Measurements from ENCODE around the gene SLC25A48. TPM values are rescaled to one million over a fixed set of nuclear protein-coding genes. Genes with fewer than 3 reads are reported as not detected.

The SLC25A48 gene
- total and polyA plus RNA-seq, 2 donors (not counting 1 experiment from before 2014, with no cell fraction given) = not detected

DNA sequence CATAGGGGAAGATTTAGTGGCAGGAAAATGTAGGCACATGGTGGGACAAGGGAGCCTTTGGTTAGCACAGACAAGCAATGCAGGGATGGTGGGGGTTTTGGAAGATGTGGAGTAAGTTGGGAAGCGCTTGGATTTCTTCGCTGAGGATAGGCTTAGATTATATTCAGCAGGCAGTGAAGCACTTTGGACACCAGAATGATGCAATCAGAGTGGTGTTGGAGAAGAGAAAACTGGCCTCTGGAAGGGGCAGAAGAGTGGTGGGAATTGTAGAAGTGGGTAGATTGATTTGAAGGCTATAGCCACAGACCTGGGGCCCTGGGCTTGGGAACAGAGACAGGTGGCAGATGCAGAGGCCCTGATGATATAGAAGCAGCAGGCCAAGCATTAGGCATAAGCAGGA lies 28.3 kb downstream of the SLC25A48 start:
- Histone ChIP-seq H3K9ac (ENCODE audit: insufficient read depth, low read length) (no peak overlapping the region), H3K4me1 (ENCODE audit: control insufficient read depth, extremely low read depth, insufficient read depth, low read length) (no peaks in the 10 kb centered on the region), H3K27ac (ENCODE audit: insufficient read depth, low read length) (no peak overlapping the region), H3K36me3 (ENCODE audit: control insufficient read depth, insufficient read depth, low read length) (no peaks in the 10 kb centered on the region), H3K27me3 (ENCODE audit: control insufficient read depth, insufficient read depth, low read length) (no peaks in the 10 kb centered on the region), H3K4me3 (replicated peaks in 1 of 4; ENCODE audit: control extremely low read depth in 1 of 4, insufficient read depth in 1 of 4, low read depth in 3 of 4, low read length in 4 of 4) (no peak overlapping the region), H3K4me2 (ENCODE audit: extremely low read depth, insufficient read depth, low read length) (no peak overlapping the region), H4K20me1 (ENCODE audit: control insufficient read depth, extremely low read depth, insufficient read depth, low read length) (no peaks in the 10 kb centered on the region), H2AFZ (ENCODE audit: low read length) (no peak overlapping the region), H3K79me2 (ENCODE audit: control insufficient read depth, insufficient read depth, low read length) (no peaks in the 10 kb centered on the region), H3K9me3 (ENCODE audit: control insufficient read depth, insufficient read depth, low read depth, low read length) (no peaks in the 10 kb centered on the region)
- no peak for DNase-seq (ENCODE audit: low read depth in 2 of 2)
- TF ChIP-seq, protein P1, sequence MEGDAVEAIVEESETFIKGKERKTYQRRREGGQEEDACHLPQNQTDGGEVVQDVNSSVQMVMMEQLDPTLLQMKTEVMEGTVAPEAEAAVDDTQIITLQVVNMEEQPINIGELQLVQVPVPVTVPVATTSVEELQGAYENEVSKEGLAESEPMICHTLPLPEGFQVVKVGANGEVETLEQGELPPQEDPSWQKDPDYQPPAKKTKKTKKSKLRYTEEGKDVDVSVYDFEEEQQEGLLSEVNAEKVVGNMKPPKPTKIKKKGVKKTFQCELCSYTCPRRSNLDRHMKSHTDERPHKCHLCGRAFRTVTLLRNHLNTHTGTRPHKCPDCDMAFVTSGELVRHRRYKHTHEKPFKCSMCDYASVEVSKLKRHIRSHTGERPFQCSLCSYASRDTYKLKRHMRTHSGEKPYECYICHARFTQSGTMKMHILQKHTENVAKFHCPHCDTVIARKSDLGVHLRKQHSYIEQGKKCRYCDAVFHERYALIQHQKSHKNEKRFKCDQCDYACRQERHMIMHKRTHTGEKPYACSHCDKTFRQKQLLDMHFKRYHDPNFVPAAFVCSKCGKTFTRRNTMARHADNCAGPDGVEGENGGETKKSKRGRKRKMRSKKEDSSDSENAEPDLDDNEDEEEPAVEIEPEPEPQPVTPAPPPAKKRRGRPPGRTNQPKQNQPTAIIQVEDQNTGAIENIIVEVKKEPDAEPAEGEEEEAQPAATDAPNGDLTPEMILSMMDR (conservative IDR thresholded peaks at IDR 0.05 in 1 of 2, IDR thresholded peaks at IDR 0.05 in 1 of 2; ENCODE audit: low read depth in 1 of 2, low read length in 2 of 2) = no peak
- no peak for TF ChIP-seq EZH2 (IDR thresholded peaks at IDR 0.05; ENCODE audit: low read length, missing control alignments)

DNA sequence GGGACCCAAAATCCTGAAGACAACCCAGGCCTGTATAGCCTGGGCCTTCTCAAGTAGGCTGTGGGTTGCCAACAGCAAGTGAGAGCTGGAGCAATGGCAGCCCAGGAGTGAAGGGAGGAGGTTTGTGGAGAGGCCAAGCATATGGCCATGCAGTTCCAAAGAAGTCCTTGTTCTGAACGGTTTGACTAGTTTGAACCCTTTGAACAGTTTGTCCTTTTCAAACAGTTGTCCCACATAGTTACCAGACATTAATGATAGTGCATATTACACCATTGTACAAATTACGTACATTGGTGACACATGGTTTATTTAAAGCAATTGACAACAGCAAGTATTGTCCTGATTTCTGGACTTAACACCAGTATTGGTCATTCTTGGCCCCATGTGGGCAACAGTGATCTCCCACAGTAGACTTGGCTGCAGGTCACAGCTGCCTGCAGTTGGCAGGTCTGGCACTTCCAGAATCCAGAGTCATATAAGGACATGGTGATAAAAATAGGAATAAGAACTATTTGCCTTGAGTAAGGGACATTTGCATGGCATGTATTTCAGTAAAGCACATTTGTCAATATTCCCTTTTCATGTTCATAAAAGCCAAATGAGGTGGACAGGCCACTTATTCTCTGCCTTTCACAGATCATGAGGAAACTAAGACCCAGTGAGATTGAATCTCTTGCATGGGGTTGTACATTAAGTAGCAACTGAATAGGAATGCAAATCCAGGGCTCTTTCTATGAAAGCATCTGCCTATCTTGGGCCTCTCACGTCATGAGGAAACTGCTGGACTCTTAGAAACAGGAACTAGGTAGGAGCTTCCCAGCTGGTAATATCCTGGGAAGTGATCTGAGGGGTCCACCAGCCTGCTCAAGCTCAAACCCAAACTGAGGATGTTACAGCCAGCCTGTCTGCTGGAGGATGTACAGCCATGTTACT lies 30.3 kb downstream of the SLC25A48 start:
- no peaks in the 10 kb centered on the region for H3K79me2 ChIP-seq (ENCODE audit: control insufficient read depth, insufficient read depth, low read length)
- no peak overlapping the region for H3K27ac ChIP-seq (ENCODE audit: insufficient read depth, low read length)

DNA sequence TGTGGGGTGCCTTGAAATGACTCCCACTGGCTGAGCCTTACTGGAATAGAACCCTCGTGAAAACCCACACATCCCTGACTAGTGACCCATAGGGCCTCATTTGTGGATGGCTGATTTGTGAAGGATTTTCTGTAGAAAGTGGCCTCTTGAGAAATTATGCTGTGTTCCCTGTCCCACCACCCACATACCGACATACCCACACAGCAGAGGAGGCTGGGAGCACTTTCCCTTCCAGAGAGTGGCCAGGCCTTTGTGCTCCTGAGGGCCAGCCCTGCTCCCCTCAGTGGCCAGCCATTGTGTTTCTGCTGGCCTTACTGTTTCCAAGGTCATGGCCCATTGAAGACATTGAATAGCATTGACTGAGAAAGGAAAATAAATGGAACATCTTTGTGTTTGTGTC lies 31.6 kb downstream of the SLC25A48 start:
- Histone ChIP-seq H3K9ac (ENCODE audit: insufficient read depth, low read length) (no peak overlapping the region), H3K27ac (ENCODE audit: insufficient read depth, low read length) (no peak overlapping the region), H3K4me3 (replicated peaks in 1 of 4; ENCODE audit: control extremely low read depth in 1 of 4, insufficient read depth in 1 of 4, low read depth in 3 of 4, low read length in 4 of 4) (no peak overlapping the region), H2AFZ (ENCODE audit: low read length) (no peak overlapping the region), H3K36me3 (ENCODE audit: control insufficient read depth, insufficient read depth, low read length) (no peaks in the 10 kb centered on the region), H3K79me2 (ENCODE audit: control insufficient read depth, insufficient read depth, low read length) (no peaks in the 10 kb centered on the region), H3K27me3 (ENCODE audit: control insufficient read depth, insufficient read depth, low read length) (no peaks in the 10 kb centered on the region), H3K4me1 (ENCODE audit: control insufficient read depth, extremely low read depth, insufficient read depth, low read length) (no peaks in the 10 kb centered on the region), H3K4me2 (ENCODE audit: extremely low read depth, insufficient read depth, low read length) (no peak overlapping the region), H3K9me3 (ENCODE audit: control insufficient read depth, insufficient read depth, low read depth, low read length) (no peaks in the 10 kb centered on the region), H4K20me1 (ENCODE audit: control insufficient read depth, extremely low read depth, insufficient read depth, low read length) (no peaks in the 10 kb centered on the region)
- TF ChIP-seq, protein P1 (conservative IDR thresholded peaks at IDR 0.05 in 1 of 2, IDR thresholded peaks at IDR 0.05 in 1 of 2; ENCODE audit: low read depth in 1 of 2, low read length in 2 of 2) = no peak
- no peak for TF ChIP-seq EZH2 (IDR thresholded peaks at IDR 0.05; ENCODE audit: low read length, missing control alignments)
- no peak for DNase-seq (ENCODE audit: low read depth in 2 of 2)

More for the DNA sequence above, 30.3 kb downstream of the SLC25A48 start:
- no peak overlapping the region for H3K4me2 ChIP-seq (ENCODE audit: extremely low read depth, insufficient read depth, low read length)
- H3K4me3 ChIP-seq (replicated peaks in 1 of 4; ENCODE audit: control extremely low read depth in 1 of 4, insufficient read depth in 1 of 4, low read depth in 3 of 4, low read length in 4 of 4) = no peak overlapping the region
- TF ChIP-seq, protein P1 (conservative IDR thresholded peaks at IDR 0.05 in 1 of 2, IDR thresholded peaks at IDR 0.05 in 1 of 2; ENCODE audit: low read depth in 1 of 2, low read length in 2 of 2) = no peak
- TF ChIP-seq EZH2 (IDR thresholded peaks at IDR 0.05; ENCODE audit: low read length, missing control alignments) = no peak
- H3K9ac ChIP-seq (ENCODE audit: insufficient read depth, low read length) = no peak overlapping the region
- no peaks in the 10 kb centered on the region for H3K9me3 ChIP-seq (ENCODE audit: control insufficient read depth, insufficient read depth, low read depth, low read length)
- no peaks in the 10 kb centered on the region for H3K27me3 ChIP-seq (ENCODE audit: control insufficient read depth, insufficient read depth, low read length)
- H3K36me3 ChIP-seq (ENCODE audit: control insufficient read depth, insufficient read depth, low read length) = no peaks in the 10 kb centered on the region
- H2AFZ ChIP-seq (ENCODE audit: low read length) = no peak overlapping the region
- no peaks in the 10 kb centered on the region for H4K20me1 ChIP-seq (ENCODE audit: control insufficient read depth, extremely low read depth, insufficient read depth, low read length)
- DNase-seq (ENCODE audit: low read depth in 2 of 2) = no peak
- no peaks in the 10 kb centered on the region for H3K4me1 ChIP-seq (ENCODE audit: control insufficient read depth, extremely low read depth, insufficient read depth, low read length)

All from fibroblast of lung (primary cell).